ENCODE data around the gene NUP153.

The NUP153 gene

GRCh38 chr6:17600527-17601385 is 106.0 kb downstream of the NUP153 start:
- peak overlapping the region; percentile 82 for H3K4me3 ChIP-seq (ENCODE audit: low read depth, low read length)
- TF ChIP-seq CTCF (IDR thresholded peaks at IDR 0.05; ENCODE audit: low read depth, low read length): no peak

- H3K4me3 ChIP-seq (ENCODE audit: low read depth, low read length): peak within 1 kb of the TSS; percentile 82
- peak; percentile 45 for TF ChIP-seq CTCF (IDR thresholded peaks at IDR 0.05; ENCODE audit: low read depth, low read length)
Measured at GRCh38 chr6:17599877-17600526, 106.7 kb downstream of the NUP153 start, which contains the start of gene FAM8A1. Gene FAM8A1, plus strand, starts transcription at chr6:17600302. Its CDS starts 108 bp downstream, at chr6:17600410.

GRCh38 chr6:17596085-17596484 is 110.6 kb downstream of the NUP153 start:
- no peak overlapping the region for H3K4me3 ChIP-seq (ENCODE audit: low read depth, low read length)
- TF ChIP-seq CTCF (IDR thresholded peaks at IDR 0.05; ENCODE audit: low read depth, low read length): no peak

GRCh38 chr6:17593246-17593645 is 113.5 kb downstream of the NUP153 start:
- H3K4me3 ChIP-seq (ENCODE audit: low read depth, low read length): no peak overlapping the region
- no peak for TF ChIP-seq CTCF (IDR thresholded peaks at IDR 0.05; ENCODE audit: low read depth, low read length)

- H3K4me3 ChIP-seq (ENCODE audit: low read depth, low read length): no peak overlapping the region
- TF ChIP-seq CTCF (IDR thresholded peaks at IDR 0.05; ENCODE audit: low read depth, low read length): no peak
Measured at GRCh38 chr6:17591287-17591686, 115.4 kb downstream of the NUP153 start.

GRCh38 chr6:17589406-17590096 is 117.2 kb downstream of the NUP153 start:
- H3K4me3 ChIP-seq (ENCODE audit: low read depth, low read length): no peak overlapping the region
- TF ChIP-seq CTCF (IDR thresholded peaks at IDR 0.05; ENCODE audit: low read depth, low read length): no peak
